Keratinocyte (primary cell): ENCODE results near the gene YEATS4. TPM values are rescaled to one million over a fixed set of nuclear protein-coding genes. Genes with fewer than 3 reads are reported as not detected.
A peak's percentile ranks its signal among the peaks of the same experiment; 100 is the strongest.

ENCODE experiments used
- DNase-seq: peaks from one replicate; pipeline ENCODE4 v3.0.0-alpha.2; 2011; ENCODE audit warnings: low read depth, missing footprints, low spot score
- FAIRE-seq: peaks from 2 replicates; lab custom pipeline; 2011; peaks lifted over from hg19 to GRCh38; lab: Jason Lieb, UNC
- H2AFZ ChIP-seq: 2 replicates; pipeline ENCODE4 v1.6.0; 2012; ENCODE audit warnings: low read length, control low read depth, inconsistent platforms; ENCODE audit not compliant: control insufficient read depth
- H3K27ac ChIP-seq: 2 replicates; pipeline ENCODE4 v1.5.1; 2011; ENCODE audit warnings: low read length; ENCODE audit not compliant: control insufficient read depth, insufficient read depth
- H3K27me3 ChIP-seq: 3 replicates; pipeline ENCODE4 v1.6.0; 2011; ENCODE audit warnings: low read length; ENCODE audit not compliant: control insufficient read depth, insufficient read depth; ENCODE audit errors: extremely low read depth
- H3K36me3 ChIP-seq, 2 experiments: 2 replicates in 1 of 2; 3 replicates in 1 of 2; pipeline ENCODE4 v1.5.1; 2011; ENCODE audit warnings: low read length in 2 of 2, mild to moderate bottlenecking in 1 of 2; ENCODE audit not compliant: control insufficient read depth in 2 of 2, insufficient read depth in 2 of 2; ENCODE audit errors: extremely low read depth in 1 of 2
- H3K4me1 ChIP-seq: 3 replicates; pipeline ENCODE4 v1.5.1; 2011; ENCODE audit warnings: low read length; ENCODE audit not compliant: control insufficient read depth, insufficient read depth; ENCODE audit errors: extremely low read depth
- H3K4me2 ChIP-seq: 3 replicates; pipeline ENCODE4 v1.6.0; 2011; ENCODE audit warnings: low read depth, low read length; ENCODE audit not compliant: control insufficient read depth, insufficient read depth; ENCODE audit errors: extremely low read depth
- H3K4me3 ChIP-seq, 3 experiments: fragments of 200-600 bp in 1 of 3; sonication (generic) in 1 of 3; 2 replicates in 2 of 3; 3 replicates in 1 of 3; pipeline ENCODE4 v1.5.1; 2011 to 2016; ENCODE audit warnings: low read length in 3 of 3, mild to moderate bottlenecking in 3 of 3, control low read depth in 2 of 3, inconsistent platforms in 1 of 3, low read depth in 1 of 3, mixed read lengths in 1 of 3, mixed run types in 1 of 3, moderate library complexity in 1 of 3; ENCODE audit not compliant: control insufficient read depth in 2 of 3, insufficient read depth in 2 of 3; ENCODE audit errors: extremely low read depth in 1 of 3
- H3K79me2 ChIP-seq: 2 replicates; pipeline ENCODE4 v1.6.0; 2012; ENCODE audit warnings: low read length; ENCODE audit not compliant: control insufficient read depth, insufficient read depth
- H3K9ac ChIP-seq: 3 replicates; pipeline ENCODE4 v1.6.0; 2011; ENCODE audit warnings: low read length; ENCODE audit not compliant: control insufficient read depth, insufficient read depth; ENCODE audit errors: extremely low read depth
- H3K9me1 ChIP-seq: 3 replicates; pipeline ENCODE4 v1.6.0; 2011; ENCODE audit warnings: low read length; ENCODE audit not compliant: control insufficient read depth, insufficient read depth; ENCODE audit errors: extremely low read depth
- H3K9me3 ChIP-seq: 2 replicates; pipeline ENCODE4 v1.5.1; 2012; ENCODE audit warnings: low read depth, low read length; ENCODE audit not compliant: control insufficient read depth
- H4K20me1 ChIP-seq: 3 replicates; pipeline ENCODE4 v1.6.0; 2011; ENCODE audit warnings: low read length; ENCODE audit not compliant: control insufficient read depth, insufficient read depth; ENCODE audit errors: extremely low read depth
- EZH2 ChIP-seq: IDR thresholded peaks from one replicate; pipeline ENCODE4 v1.6.1; 2012; ENCODE audit warnings: inconsistent platforms, mild to moderate bottlenecking, low read length, moderate library complexity
- dilution Hi-C: fragments of 300-500 bp; cut with MboI; formaldehyde crosslinking; loops from one replicate; pipeline ENCODE4 v1.7.0; 2020; ENCODE audit warnings: low sequenced_read_pairs; ENCODE audit not compliant: extremely low pct_ligation_motif_present
- polyA plus RNA-seq, 5 experiments: library from polyadenylated mRNA; depleted of rRNA in 3 of 5; stranded (reverse) in 3 of 5; stranded (forward) in 1 of 5; unstranded in 1 of 5; fragments of >200 nt; gene quantifications; 1 replicate in 1 of 5; 2 replicates in 3 of 5; 3 replicates in 1 of 5; pipeline versions ENCODE4 v1.2.1 to v1.2.3, GENCODE V29; 2011 to 2012; ENCODE audit warnings: missing spikeins in 2 of 5, low read depth in 1 of 5, low replicate concordance in 1 of 5
- TF ChIP-seq, protein P1 (sequence below), 3 experiments: IDR thresholded peaks in 1 of 3; conservative IDR thresholded peaks in 1 of 3; optimal IDR thresholded peaks in 1 of 3; 2 replicates in 2 of 3; 3 replicates in 1 of 3; pipeline versions ENCODE3 to v1.5.1; 2011; ENCODE audit warnings: low read length in 3 of 3, mild to moderate bottlenecking in 3 of 3, moderate library complexity in 2 of 3, control low read depth in 1 of 3, inconsistent platforms in 1 of 3; ENCODE audit not compliant: insufficient read depth in 2 of 3; ENCODE audit errors: extremely low read depth in 1 of 3

YEATS4 gene
- polyA plus RNA-seq, 1 donor (not counting 4 experiments of a cell fraction or from before 2014, with no cell fraction given): 21.0 TPM

DNA sequence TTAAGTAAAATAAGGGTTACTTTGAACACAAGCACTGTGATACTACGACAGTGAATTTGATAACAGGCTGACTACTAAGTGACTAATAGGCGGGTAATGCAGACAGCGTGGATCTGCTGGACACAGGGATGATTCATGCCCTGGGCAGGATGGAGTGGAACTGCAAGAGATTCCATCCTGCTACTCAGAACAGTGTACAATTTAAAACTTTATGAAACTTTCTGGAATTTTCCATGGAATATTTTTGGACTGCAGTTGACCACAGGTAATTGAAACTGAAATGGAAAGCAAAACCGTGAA lies 46.0 kb downstream of the YEATS4 start:
- peaks cover 0 to under 1% of the 10 kb centered on the region in 2 experiments for H3K36me3 ChIP-seq
- FAIRE-seq (peak; percentile 92), DNase-seq (peak; percentile 59)
- dilution Hi-C loops: no loop called here
- H2AFZ ChIP-seq: no peak overlapping the region
- peaks cover 15% of the 10 kb centered on the region for H3K4me1 ChIP-seq
- H3K9me3 ChIP-seq: no peaks in the 10 kb centered on the region
- no peaks in the 10 kb centered on the region for H3K79me2 ChIP-seq
- H3K27me3 ChIP-seq: no peaks in the 10 kb centered on the region
- TF ChIP-seq, protein P1, sequence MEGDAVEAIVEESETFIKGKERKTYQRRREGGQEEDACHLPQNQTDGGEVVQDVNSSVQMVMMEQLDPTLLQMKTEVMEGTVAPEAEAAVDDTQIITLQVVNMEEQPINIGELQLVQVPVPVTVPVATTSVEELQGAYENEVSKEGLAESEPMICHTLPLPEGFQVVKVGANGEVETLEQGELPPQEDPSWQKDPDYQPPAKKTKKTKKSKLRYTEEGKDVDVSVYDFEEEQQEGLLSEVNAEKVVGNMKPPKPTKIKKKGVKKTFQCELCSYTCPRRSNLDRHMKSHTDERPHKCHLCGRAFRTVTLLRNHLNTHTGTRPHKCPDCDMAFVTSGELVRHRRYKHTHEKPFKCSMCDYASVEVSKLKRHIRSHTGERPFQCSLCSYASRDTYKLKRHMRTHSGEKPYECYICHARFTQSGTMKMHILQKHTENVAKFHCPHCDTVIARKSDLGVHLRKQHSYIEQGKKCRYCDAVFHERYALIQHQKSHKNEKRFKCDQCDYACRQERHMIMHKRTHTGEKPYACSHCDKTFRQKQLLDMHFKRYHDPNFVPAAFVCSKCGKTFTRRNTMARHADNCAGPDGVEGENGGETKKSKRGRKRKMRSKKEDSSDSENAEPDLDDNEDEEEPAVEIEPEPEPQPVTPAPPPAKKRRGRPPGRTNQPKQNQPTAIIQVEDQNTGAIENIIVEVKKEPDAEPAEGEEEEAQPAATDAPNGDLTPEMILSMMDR (optimal IDR thresholded peaks at IDR 0.05 in 1 of 3, IDR thresholded peaks at IDR 0.05 in 1 of 3, conservative IDR thresholded peaks at IDR 0.05 in 1 of 3; ENCODE audit: extremely low read depth in 1 of 3, insufficient read depth in 2 of 3, low read length in 3 of 3): no peak
- TF ChIP-seq EZH2: no peak
- H3K9ac ChIP-seq: no peak overlapping the region
- no peaks in the 10 kb centered on the region for H4K20me1 ChIP-seq
- H3K27ac ChIP-seq: no peak overlapping the region
- H3K9me1 ChIP-seq: peaks cover 2% of the 10 kb centered on the region
- H3K4me2 ChIP-seq: peak overlapping the region; percentile 17
- no peak overlapping the region for H3K4me3 ChIP-seq

DNA sequence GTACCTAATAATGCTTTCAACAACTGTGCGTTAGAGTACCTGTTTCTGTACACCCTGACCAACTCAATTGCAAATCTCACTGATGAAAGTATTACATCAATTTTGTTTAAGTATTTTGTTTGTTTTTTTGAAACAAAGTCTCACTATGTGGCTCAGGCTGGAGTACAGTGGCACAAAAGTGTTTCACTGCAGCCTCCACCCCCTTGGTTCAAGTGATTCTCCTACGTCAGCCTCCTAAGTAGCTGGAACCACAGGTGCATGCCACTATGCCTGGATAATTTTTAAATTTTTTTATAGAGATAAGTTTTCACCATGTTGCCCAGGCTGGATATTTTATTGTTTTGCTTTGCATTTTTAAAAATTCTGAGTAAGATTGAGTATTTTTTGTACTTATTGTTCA lies 46.7 kb downstream of the YEATS4 start:
- dilution Hi-C loops: no loop called here
- Histone ChIP-seq H3K36me3 (peaks cover 0 to 3% of the 10 kb centered on the region in 2 experiments), H3K4me2 (no peak overlapping the region), H3K27ac (no peak overlapping the region), H3K4me3 (no peak overlapping the region), H3K9me3 (no peaks in the 10 kb centered on the region), H3K9me1 (peaks cover 2% of the 10 kb centered on the region), H3K27me3 (no peaks in the 10 kb centered on the region), H4K20me1 (no peaks in the 10 kb centered on the region), H2AFZ (no peak overlapping the region), H3K4me1 (peaks cover 15% of the 10 kb centered on the region), H3K9ac (no peak overlapping the region), H3K79me2 (no peaks in the 10 kb centered on the region)
- TF ChIP-seq, protein P1 (optimal IDR thresholded peaks at IDR 0.05 in 1 of 3, IDR thresholded peaks at IDR 0.05 in 1 of 3, conservative IDR thresholded peaks at IDR 0.05 in 1 of 3; ENCODE audit: extremely low read depth in 1 of 3, insufficient read depth in 2 of 3, low read length in 3 of 3): no peak
- no peak for TF ChIP-seq EZH2
- DNase-seq (no peak), FAIRE-seq (no peak)
